OCI-LY1 (cell line): ENCODE results near the gene BBX.
"Not testable (repeated sequence)": the region's sequence is repeated elsewhere in the genome, so short reads cannot be mapped to it uniquely, and the experiment has no call there.

ENCODE experiments used
- H2AFZ ChIP-seq: fragments of 200-600 bp; sonication (generic), shearing (Covaris generic); 2 replicates; pipeline ENCODE4 v1.6.0; 2014; ENCODE audit warnings: antibody characterized with exemption, mild to moderate bottlenecking, low read length
- H3F3A ChIP-seq: fragments of 200-600 bp; sonication (generic), shearing (Covaris generic); 2 replicates; pipeline ENCODE4 v1.6.0; 2014; ENCODE audit warnings: mild to moderate bottlenecking, antibody characterized with exemption, low read length, moderate library complexity; ENCODE audit not compliant: insufficient read depth
- H3K27ac ChIP-seq: fragments of 200-600 bp; sonication (generic); 2 replicates; pipeline ENCODE4 v1.5.1; 2014; ENCODE audit warnings: low read length, mixed run types, mild to moderate bottlenecking, low read depth; ENCODE audit not compliant: poor library complexity, severe bottlenecking
- H3K27me3 ChIP-seq: fragments of 200-600 bp; sonication (generic); 2 replicates; pipeline ENCODE4 v1.6.0; 2014; ENCODE audit warnings: antibody characterized with exemption, mild to moderate bottlenecking, low read length, moderate library complexity; ENCODE audit not compliant: insufficient read depth
- H3K36me3 ChIP-seq: fragments of 200-600 bp; sonication (generic); 2 replicates; pipeline ENCODE4 v1.6.1; 2014; ENCODE audit warnings: mild to moderate bottlenecking, antibody characterized with exemption, low read length, moderate library complexity, mixed read lengths; ENCODE audit not compliant: insufficient read depth
- H3K4me1 ChIP-seq: fragments of 200-600 bp; sonication (generic); 2 replicates; pipeline ENCODE4 v1.5.1; 2014; ENCODE audit warnings: mild to moderate bottlenecking, low read length, moderate library complexity; ENCODE audit not compliant: insufficient read depth, severe bottlenecking
- H3K4me2 ChIP-seq: fragments of 200-600 bp; sonication (generic), shearing (Covaris generic); 2 replicates; pipeline ENCODE4 v1.6.1; 2014; ENCODE audit warnings: low read length
- H3K4me3 ChIP-seq: fragments of 200-600 bp; sonication (generic); 2 replicates; pipeline ENCODE4 v1.5.1; 2014; ENCODE audit warnings: low read length, low read depth, mild to moderate bottlenecking, mixed read lengths; ENCODE audit not compliant: poor library complexity, severe bottlenecking
- H3K79me2 ChIP-seq: fragments of 200-600 bp; shearing (Covaris generic); 2 replicates; pipeline ENCODE4 v1.6.1; 2016; ENCODE audit warnings: mixed run types, low read length, mixed read lengths; ENCODE audit not compliant: insufficient read depth
- H3K9ac ChIP-seq: fragments of 200-600 bp; sonication (generic), shearing (Covaris generic); 2 replicates; pipeline ENCODE4 v1.6.1; 2014; ENCODE audit warnings: mild to moderate bottlenecking, low read length, mixed read lengths
- H3K9me2 ChIP-seq: fragments of 200-600 bp; sonication (generic), shearing (Covaris generic); 2 replicates; pipeline ENCODE4 v1.6.1; 2014; ENCODE audit warnings: low read depth, mild to moderate bottlenecking, low read length, mixed read lengths
- H3K9me3 ChIP-seq: fragments of 200-600 bp; shearing (Covaris generic); 2 replicates; pipeline ENCODE4 v1.6.1; 2014; ENCODE audit warnings: low read length, mixed read lengths
- H4K20me1 ChIP-seq: fragments of 200-600 bp; sonication (generic), shearing (Covaris generic); 2 replicates; pipeline ENCODE4 v1.6.0; 2016; ENCODE audit warnings: mild to moderate bottlenecking, low read length; ENCODE audit not compliant: insufficient read depth
- EZH2 ChIP-seq: fragments of 200-600 bp; sonication (generic), shearing (Covaris generic); IDR thresholded peaks from 2 replicates; pipeline ENCODE4 v1.8.0; 2017; ENCODE audit warnings: borderline replicate concordance, mixed run types, mild to moderate bottlenecking, antibody characterized with exemption, low read length, moderate library complexity, mixed read lengths
- TF ChIP-seq, protein P1 (sequence below): fragments of 200-600 bp; sonication (generic), shearing (Covaris generic); IDR thresholded peaks from 2 replicates; pipeline ENCODE4 v1.5.1; 2017; ENCODE audit warnings: mild to moderate bottlenecking, antibody characterized with exemption, low read length, moderate library complexity, mixed read lengths

Gene BBX

DNA sequence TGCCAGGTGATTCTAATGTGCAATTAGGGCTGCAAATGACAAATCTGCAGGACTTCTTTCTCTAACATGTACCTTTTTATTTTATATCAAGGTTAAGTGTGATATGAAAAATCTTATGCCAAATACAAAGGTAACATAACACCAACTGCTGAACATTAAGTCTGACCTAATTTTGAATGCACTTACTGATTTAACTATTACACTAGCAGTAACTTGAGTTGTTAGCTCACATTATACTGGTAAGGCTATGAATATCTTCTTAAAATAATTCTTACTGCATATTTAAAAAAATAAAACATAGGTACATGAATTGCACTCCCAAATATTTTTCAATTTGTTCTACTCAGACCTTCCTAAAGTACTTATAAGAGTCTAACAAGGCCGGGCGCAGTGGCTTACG lies 308.8 kb downstream of the BBX start:
- no peak overlapping the region for H3K4me2 ChIP-seq
- no peak overlapping the region for H3K27ac ChIP-seq
- H2AFZ ChIP-seq: no peak overlapping the region
- no peak overlapping the region for H3K4me3 ChIP-seq
- no peaks in the 10 kb centered on the region for H3K4me1 ChIP-seq
- no peaks in the 10 kb centered on the region for H3K36me3 ChIP-seq
- H3K9me2 ChIP-seq: no peaks in the 10 kb centered on the region
- no peaks in the 10 kb centered on the region for H3K79me2 ChIP-seq
- TF ChIP-seq, protein P1, sequence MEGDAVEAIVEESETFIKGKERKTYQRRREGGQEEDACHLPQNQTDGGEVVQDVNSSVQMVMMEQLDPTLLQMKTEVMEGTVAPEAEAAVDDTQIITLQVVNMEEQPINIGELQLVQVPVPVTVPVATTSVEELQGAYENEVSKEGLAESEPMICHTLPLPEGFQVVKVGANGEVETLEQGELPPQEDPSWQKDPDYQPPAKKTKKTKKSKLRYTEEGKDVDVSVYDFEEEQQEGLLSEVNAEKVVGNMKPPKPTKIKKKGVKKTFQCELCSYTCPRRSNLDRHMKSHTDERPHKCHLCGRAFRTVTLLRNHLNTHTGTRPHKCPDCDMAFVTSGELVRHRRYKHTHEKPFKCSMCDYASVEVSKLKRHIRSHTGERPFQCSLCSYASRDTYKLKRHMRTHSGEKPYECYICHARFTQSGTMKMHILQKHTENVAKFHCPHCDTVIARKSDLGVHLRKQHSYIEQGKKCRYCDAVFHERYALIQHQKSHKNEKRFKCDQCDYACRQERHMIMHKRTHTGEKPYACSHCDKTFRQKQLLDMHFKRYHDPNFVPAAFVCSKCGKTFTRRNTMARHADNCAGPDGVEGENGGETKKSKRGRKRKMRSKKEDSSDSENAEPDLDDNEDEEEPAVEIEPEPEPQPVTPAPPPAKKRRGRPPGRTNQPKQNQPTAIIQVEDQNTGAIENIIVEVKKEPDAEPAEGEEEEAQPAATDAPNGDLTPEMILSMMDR: no peak
- no peak for TF ChIP-seq EZH2
- no peaks in the 10 kb centered on the region for H3F3A ChIP-seq
- no peak overlapping the region for H3K9ac ChIP-seq
- H3K27me3 ChIP-seq: no peaks in the 10 kb centered on the region
- H4K20me1 ChIP-seq: no peaks in the 10 kb centered on the region
- H3K9me3 ChIP-seq: no peaks in the 10 kb centered on the region

DNA sequence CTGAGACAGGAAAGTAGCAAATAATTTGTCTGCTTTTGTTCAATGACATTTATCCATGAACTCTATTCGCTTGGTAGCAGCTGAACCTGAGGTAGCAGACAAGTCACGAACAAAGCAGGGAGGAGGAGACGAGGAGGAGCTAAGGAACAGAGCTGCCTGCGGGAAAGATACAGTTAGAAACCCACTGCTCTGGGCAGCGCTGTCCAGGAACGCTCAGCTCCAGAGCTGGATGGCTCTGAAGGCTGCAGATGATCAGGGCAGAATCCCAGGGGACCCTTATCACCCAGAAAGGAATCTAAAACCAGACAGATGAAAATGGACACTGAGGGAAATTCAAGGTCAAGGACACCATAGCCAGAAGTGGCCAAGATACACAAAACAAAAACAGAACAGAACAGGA lies 310.3 kb downstream of the BBX start:
- Histone ChIP-seq H4K20me1 (no peaks in the 10 kb centered on the region), H3K27me3 (no peaks in the 10 kb centered on the region), H2AFZ (no peak overlapping the region), H3K9me2 (no peaks in the 10 kb centered on the region), H3K4me1 (no peaks in the 10 kb centered on the region), H3K9ac (no peak overlapping the region), H3K4me2 (no peak overlapping the region), H3K36me3 (no peaks in the 10 kb centered on the region), H3K27ac (no peak overlapping the region), H3K4me3 (no peak overlapping the region), H3K9me3 (no peaks in the 10 kb centered on the region), H3F3A (no peaks in the 10 kb centered on the region), H3K79me2 (no peaks in the 10 kb centered on the region)
- no peak for TF ChIP-seq EZH2
- TF ChIP-seq, protein P1: no peak

DNA sequence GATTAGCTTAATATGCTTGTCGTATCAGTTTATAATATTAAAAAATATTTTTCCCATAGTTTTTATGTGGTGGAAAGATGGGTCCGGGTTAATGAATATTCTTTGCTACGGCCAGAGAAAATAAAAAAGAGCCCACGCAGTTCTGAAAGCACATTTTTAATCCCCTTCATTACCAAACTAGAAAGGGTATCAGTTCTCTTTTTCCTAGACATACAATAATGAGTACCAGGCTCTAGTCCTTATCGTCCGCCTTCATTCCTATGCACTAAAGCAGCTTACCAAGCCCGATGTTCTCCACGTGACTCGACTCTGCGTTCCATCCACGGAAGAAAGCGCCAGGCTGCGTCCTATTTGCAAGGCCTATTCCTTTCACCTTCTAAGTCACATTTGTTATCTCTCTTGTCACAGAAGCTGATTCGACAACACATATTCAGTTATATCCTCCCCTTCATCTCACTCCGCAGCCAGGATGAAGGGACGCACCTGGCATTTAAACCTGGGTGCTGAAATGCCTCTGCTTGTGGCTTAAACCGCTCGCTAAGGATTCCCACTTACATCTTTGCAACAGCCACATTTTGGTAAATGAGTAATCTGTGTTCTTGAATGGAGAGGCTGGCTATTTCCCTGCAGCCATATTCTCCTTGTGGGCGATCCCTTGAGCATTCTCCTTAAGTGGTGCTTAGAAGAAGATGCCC lies 311.1 kb downstream of the BBX start:
- Histone ChIP-seq H3K4me2 (no peak overlapping the region), H3K9ac (no peak overlapping the region), H3K36me3 (no peaks in the 10 kb centered on the region), H3K9me2 (no peaks in the 10 kb centered on the region), H3K9me3 (no peaks in the 10 kb centered on the region), H4K20me1 (no peaks in the 10 kb centered on the region), H3K4me3 (no peak overlapping the region), H3K4me1 (no peaks in the 10 kb centered on the region), H3K27ac (no peak overlapping the region), H2AFZ (no peak overlapping the region), H3K27me3 (no peaks in the 10 kb centered on the region), H3F3A (no peaks in the 10 kb centered on the region), H3K79me2 (no peaks in the 10 kb centered on the region)
- TF ChIP-seq, protein P1: no peak
- TF ChIP-seq EZH2: no peak

DNA sequence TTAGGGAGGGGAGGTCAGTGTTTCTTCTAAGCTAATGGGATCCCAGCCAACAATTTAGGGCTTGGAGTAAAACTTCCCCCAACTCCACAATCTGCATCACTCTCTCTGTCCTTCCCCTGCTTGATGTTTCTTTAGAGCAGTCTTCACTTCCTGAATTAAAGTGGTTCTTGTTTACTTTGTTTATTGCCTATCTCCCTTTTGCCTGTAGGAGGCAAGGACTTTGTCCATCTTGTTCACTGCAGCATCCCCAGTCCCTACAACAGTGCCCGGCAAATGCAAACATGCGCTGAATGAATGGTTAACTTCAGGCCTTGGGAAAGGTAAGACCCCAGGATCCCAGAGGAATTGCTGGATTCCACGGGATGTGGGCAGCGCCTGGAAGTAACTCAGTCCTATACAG lies 312.2 kb downstream of the BBX start:
- not testable (repeated sequence) for H3K4me3 ChIP-seq, H3K9me3 ChIP-seq, H3F3A ChIP-seq, H3K79me2 ChIP-seq, H3K4me2 ChIP-seq, H4K20me1 ChIP-seq, H3K4me1 ChIP-seq, H2AFZ ChIP-seq, H3K36me3 ChIP-seq, H3K9ac ChIP-seq, H3K27me3 ChIP-seq, H3K27ac ChIP-seq, H3K9me2 ChIP-seq
